ENCODE data around the gene GAS2L1. TPM values are rescaled to one million over a fixed set of nuclear protein-coding genes. Genes with fewer than 3 reads are reported as not detected.
"Not testable (repeated sequence)": the region's sequence is repeated elsewhere in the genome, so short reads cannot be mapped to it uniquely, and the experiment has no call there.

The GAS2L1 gene
- total RNA-seq, 2 donors from 2014 or later = 0.43 TPM; not detected in 1

DNA sequence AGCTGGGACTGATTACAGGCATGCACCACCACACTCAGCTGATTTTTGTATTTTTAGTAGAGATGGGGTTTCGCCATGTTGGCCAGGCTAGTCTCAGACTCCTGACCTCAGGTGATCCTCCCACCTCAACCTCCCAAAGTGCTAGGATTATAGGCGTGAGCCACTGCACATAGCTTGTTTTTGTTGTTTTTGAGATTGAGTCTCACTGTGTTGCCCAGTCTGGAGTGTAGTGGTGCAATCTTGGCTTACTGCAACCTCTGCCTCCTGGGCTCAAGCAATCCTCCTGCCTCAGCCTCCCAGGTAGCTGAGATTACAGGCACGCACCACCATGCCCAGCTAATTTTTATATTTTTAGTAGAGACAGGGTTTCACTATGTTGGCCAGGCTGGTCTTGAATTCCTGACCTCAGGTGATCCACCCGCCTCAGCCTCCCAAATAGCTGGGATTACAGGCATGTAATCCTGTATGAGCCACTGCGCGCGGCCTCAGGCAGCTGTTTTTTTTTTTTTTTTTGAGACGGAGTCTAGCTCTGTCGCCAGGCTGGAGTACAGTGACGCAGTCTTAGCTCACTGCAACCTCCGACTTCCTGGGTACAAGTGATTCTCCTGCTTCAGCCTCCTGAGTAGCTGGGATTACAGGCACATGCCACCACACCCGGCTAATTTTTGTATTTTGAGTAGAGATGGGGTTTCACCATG, 50.9 kb downstream of the GAS2L1 start:
- not testable (repeated sequence) for H3K4me1 Mint-ChIP-seq (ENCODE audit: low read depth in 2 of 2); H3K27ac Mint-ChIP-seq; DNase-seq (ENCODE audit: low spot score); H3K27me3 Mint-ChIP-seq; H3K4me3 Mint-ChIP-seq; H3K36me3 Mint-ChIP-seq; ATAC-seq; H3K9me3 Mint-ChIP-seq

DNA sequence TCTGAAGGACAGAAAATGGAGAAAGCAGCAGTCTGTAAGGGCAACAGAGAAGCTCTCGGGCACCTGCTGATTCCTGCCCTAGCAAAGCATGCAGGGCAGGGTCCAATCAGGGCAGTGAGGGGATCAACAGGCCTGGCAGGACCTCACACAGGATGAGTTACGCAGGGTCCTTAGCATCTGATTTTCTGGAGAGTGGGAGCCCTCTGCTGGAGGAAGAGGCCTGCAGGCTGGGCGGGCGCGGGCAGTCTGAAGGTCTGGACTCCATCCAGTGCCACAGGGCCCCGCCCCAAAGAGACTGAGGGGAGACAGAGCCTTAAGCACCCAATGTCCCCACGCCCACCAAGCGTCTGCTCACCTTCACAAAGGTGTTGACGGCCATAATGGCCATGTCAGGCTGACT, 53.0 kb downstream of the GAS2L1 start:
- H3K27me3 Mint-ChIP-seq = no peaks in the 10 kb centered on the region
- no peak overlapping the region for H3K27ac Mint-ChIP-seq
- no peak for ATAC-seq
- no peak overlapping the region for H3K4me3 Mint-ChIP-seq
- H3K9me3 Mint-ChIP-seq = no peaks in the 10 kb centered on the region
- no peak for DNase-seq (ENCODE audit: low spot score)
- H3K36me3 Mint-ChIP-seq = no peaks in the 10 kb centered on the region
- H3K4me1 Mint-ChIP-seq (ENCODE audit: low read depth in 2 of 2) = no peaks in the 10 kb centered on the region

Other genes with a start within 250 kb of the GAS2L1 start
- gene C22orf31, start 244.8 kb upstream of the GAS2L1 start, total RNA-seq = not detected
- under 1 TPM; 0.17 to 0.59 TPM for gene KREMEN1, start 233.6 kb upstream of the GAS2L1 start, total RNA-seq
- gene EMID1, start 100.8 kb upstream of the GAS2L1 start, total RNA-seq = under 1 TPM; 0.67 to 0.71 TPM
- 10 to 100 TPM; 33.6 to 69.0 TPM for gene RHBDD3, start 38.7 kb upstream of the GAS2L1 start, total RNA-seq
- gene EWSR1, start 38.4 kb upstream of the GAS2L1 start, total RNA-seq = 100 to 1,000 TPM; 344 to 348 TPM
- 1 to 10 TPM; 2.0 TPM for gene RASL10A, start 9.0 kb downstream of the GAS2L1 start, total RNA-seq
- 100 to 1,000 TPM in 1 of 2 donors, 10 to 100 TPM in 1; 95.7 to 106 TPM for gene AP1B1, start 81.9 kb downstream of the GAS2L1 start, total RNA-seq
- gene RFPL1, start 131.9 kb downstream of the GAS2L1 start, total RNA-seq = not detected
- gene NEFH, start 173.6 kb downstream of the GAS2L1 start, total RNA-seq = 1 to 10 TPM; 2.3 to 6.6 TPM
- gene THOC5, start 247.1 kb downstream of the GAS2L1 start, total RNA-seq = 10 to 100 TPM; 64.6 to 89.3 TPM

Data from natural killer cell treated with Interleukin-12 subunit alpha and Interleukin-12 subunit beta and Interleukin-15 and Interleukin-18, amount 100 ng/mL, for 72 hours (primary cell).